GM18909 (cell line): ENCODE measurements around the gene CAPRIN1.
"Not testable (repeated sequence)": the region's sequence is repeated elsewhere in the genome, so short reads cannot be mapped to it uniquely, and the experiment has no call there.

Experiments
- ATAC-seq: cut with Tn5 transposase; IDR thresholded peaks from one replicate; pipeline ENCODE4 v1.9.1; 2021; ENCODE audit warnings: mild to moderate bottlenecking; ENCODE audit not compliant: unreplicated experiment, poor library complexity

Gene CAPRIN1

DNA sequence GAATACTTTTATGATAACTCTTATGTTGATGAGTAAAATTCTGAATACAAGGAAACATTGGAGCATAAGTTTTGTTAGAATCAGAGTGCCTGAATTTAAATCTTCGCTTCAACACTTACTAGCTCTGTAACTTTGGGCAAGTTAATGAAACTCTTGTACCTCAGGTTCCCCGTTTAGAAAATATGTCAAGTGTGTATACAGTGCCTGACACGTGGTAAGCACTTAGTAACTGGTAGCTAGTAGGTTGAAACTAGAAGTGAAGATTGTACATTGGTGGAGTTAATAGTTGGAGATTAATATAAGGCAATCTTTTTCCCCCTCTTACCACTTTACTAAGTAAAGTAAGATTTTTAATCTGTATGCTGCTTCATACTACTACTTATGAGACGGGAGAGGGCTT lies 29.1 kb downstream of the CAPRIN1 start:
- no peak for ATAC-seq

DNA sequence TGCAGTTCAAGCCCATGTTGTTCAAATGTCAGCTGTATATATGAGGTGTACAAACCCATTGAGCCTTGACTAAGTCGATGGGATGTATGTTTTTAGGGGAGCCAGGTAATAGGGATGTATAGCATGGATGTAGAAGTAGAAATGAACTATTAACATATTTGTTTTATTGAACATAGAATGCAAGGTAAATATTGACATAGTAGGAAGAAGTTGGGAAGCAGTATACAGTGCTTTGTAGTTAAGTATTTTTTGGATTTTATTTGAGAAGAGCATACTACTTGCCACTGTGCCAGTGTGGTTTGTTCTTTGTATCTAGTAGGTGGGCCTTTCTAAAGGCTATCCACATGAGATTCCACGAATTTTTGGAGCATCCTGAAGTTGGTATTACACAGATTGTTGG lies 33.1 kb downstream of the CAPRIN1 start:
- ATAC-seq = no peak

DNA sequence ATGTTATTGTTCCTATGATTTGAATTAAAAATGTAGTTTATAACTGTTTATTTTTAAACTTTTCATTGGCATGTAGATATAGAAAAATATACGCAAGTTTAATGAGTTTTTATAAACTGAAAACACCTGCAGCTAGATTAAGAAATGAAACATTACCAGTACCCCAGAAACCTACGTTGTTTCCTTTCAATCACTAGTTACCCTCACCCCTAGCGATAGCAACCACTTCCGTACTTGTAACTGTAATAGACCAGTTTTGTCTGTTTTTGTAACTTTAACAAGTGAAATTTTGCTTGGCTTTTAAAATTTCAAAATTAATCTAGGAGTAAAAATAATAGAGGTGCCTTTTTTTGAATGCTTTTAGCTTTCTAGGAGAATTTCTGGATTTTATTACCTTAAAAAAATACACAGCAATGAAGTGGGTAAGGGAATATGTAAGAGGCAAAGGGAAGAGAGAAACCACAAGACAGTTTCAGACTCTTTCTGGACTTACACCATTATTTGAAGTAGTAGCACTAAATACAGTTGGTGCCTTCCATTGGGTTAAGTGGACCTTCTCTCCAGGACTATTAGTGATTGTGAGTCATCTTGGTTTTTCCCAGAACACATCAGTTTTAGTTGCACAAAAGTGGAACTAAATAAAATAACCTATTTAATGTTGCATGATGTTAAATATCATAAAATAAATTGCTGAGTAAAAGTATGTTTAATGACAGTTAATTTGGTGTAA lies 35.2 kb downstream of the CAPRIN1 start:
- ATAC-seq = peak; percentile 61

DNA sequence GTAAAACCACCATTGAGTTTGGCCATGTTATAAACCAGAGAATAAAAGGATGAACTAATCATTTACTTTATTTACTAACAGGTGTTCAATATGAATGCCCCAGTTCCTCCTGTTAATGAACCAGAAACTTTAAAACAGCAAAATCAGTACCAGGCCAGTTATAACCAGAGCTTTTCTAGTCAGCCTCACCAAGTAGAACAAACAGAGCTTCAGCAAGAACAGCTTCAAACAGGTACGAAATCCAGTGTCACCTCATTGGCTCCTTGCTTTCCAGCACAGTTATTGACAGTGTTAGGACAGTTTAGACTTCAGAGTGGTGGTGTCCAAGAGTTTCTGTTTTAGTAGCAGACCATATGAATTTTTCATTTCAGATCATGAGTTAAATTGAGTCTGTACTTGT lies 40.3 kb downstream of the CAPRIN1 start:
- ATAC-seq = no peak

DNA sequence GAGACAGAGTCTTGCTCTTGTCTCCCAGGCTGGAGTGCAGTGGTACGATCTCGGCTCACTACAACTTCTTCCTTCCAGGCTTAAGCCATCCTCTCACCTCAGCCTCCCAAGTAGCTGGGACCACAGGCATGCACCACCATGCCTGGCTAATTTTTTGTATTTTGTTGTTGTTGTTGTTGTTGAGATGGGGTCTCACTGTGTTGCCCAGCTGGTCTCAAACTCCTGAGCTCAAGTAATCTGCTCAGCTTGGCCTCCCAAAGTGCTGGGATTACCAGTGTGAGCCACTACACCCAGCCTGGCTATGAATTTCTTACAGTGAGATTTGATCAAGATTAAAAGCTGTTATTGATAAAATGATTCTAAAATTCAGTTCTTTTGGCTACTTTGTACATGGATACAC lies 43.4 kb downstream of the CAPRIN1 start:
- ATAC-seq = not testable (repeated sequence)

DNA sequence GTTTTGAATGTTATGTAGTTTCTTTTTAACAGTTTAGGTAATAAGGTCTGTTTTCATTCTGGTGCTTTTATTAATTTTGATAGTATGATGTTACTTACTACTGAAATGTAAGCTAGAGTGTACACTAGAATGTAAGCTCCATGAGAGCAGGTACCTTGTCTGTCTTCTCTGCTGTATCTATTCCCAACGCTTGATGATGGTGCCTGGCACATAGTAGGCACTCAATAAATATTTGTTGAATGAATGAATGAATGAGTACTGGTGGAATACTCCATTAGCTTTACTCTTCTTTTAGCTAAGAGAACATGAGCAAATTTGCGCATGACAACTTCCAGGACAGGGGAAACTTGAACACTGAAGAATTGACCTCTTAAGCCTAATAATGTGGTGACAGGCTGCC lies 47.3 kb downstream of the CAPRIN1 start:
- no peak for ATAC-seq

DNA sequence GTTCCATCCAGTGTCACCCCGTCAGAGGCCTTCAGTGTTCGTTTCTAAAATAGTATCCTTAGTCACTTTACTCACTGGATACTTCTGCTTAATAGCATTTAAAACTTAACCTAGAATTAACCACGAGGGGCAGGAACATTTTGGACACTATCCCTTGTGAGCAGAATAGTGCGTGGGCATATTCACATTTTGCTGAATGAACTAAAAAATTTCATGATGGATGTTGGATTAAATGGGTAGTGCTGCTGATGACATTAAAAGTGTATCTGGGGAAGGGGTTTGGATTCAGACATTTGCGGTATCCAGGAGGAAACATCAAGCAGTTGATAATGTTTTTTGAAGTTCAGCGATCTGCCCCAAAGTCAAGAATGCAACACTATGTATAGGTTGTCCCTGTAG lies 53.1 kb downstream of the CAPRIN1 start:
- ATAC-seq = no peak

DNA sequence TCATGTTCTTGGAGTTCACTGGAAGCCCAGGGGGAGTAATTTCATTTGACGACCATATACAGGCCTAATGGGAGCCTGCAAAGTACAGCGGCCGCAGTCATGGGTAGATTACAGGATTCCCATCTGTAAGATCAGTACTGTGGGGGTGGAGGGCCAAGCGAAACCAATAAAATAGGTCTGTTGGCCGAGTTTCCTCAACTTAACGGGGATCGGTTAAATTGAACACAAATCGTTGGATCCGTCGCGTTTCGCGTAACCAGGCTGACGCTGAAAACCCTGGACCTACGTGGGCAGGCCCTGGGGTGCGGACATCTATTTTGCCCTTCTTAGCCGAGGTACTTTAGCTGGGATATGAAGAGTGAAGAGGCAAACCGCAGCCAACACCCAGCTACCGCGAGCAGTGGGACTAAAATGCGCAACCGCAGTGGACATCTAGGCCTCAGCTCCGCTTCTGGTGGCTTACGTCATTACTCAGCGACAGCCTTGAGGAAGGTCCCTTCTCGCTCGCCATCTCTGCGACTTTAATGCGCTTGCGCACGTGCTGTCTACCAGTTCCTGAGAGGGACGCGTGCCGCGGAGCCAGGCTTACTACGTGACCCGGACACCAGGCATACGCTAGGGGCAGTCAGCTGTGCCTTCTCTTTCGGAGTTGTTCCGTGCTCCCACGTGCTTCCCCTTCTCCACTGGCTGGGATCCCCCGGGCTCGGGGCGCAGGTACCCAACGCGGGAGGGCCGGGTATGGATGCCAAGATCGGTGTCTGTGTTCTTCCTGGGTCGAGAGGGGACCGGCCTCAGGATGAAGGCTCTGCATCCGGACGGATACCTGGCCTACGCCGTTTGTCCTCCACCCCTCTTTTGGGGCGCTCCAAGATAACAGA lies 53.8 kb downstream of the CAPRIN1 start, which contains the start of gene NAT10:
Gene NAT10, plus strand, starts transcription at position 551 of the 878 bp plus-strand sequence. CDS start 2,597 bp downstream, outside the sequence.
- peak; percentile 92 for ATAC-seq

DNA sequence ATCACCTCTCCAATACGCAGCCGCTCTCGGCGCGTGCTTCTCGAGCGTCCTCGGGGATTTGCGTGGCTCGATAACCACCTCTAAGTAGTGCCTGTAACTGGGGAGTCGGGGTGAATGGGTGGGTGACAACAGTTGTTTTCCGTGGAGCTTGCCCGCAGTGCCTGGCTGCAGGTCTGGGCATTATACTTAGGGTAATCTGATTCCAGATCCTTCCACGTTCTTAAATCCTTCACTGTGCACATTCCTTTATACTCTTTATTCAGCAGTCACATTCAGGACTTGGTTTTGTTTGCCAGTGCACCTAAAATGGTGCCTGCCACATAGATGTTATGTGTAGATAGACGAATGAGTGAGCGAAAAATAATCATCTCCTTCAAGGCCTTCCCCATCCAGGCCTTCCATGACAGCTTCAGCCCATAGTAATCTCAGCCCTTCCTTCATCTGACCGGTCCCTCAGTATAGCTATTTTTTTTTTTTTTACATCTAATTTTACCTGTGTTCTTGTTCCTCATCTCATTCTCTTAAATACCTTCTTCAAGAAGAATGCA lies 54.5 kb downstream of the CAPRIN1 start:
- ATAC-seq = no peak

DNA sequence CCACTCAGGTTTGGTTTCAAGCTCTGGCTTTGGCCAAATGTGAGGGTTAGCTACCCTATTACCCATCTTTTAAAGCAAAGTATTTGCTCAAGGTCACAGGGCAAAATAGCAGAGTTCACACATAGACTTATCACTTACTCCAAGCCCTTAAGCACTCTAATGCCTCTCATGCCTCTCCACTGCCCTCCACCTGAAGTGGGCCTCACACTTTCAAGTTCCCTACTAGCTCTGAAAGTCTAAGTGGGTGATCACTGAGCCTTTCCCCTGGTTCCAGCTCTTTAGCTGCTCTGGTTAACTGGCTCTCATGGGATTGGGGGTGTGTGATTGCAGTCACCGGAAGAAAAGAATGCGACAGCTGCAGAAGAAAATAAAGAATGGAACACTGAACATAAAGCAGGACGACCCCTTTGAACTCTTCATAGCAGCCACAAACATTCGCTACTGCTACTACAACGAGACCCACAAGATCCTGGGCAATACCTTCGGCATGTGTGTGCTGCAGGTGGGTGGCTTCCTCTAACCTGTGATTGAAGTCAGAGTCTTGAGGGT lies 60.3 kb downstream of the CAPRIN1 start:
- ATAC-seq = no peak

DNA sequence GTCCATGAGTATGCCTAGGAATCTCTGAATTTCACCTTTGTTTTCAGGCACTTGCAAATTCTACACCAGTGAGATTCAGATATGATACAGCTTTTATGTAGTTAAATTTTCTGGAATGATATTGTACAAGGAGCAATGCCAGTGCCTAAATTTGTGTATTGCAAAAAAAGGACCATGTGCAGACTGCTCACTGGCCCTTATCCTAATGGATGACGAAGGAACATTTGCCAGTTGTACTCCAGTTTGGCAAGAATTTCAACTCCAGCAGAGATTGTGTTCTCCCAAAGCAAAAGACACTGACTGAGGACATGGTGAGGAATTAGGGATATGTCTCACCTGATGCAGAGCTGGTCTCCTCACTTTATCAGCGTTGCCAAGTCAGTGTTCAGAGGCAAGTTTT lies 62.5 kb downstream of the CAPRIN1 start:
- no peak for ATAC-seq

DNA sequence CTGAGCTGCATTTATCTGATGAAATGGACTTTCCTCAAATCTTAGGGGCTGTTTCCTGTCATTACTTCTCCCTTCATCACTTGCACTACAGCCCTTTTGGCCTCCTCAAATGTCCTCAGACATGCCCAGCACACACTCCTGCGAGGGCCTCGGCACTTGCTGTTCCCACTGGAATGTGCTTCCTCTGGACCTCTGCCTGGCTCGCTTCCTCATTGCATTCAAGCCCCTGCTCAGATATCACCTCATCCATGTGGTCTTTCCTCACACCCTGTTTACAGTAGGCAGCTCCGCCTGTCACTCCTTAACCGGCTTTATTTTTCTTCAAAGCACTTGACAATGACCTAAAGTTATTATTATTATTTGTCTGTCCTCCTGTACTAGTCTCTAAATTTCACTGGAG lies 62.9 kb downstream of the CAPRIN1 start:
- ATAC-seq = no peak

DNA sequence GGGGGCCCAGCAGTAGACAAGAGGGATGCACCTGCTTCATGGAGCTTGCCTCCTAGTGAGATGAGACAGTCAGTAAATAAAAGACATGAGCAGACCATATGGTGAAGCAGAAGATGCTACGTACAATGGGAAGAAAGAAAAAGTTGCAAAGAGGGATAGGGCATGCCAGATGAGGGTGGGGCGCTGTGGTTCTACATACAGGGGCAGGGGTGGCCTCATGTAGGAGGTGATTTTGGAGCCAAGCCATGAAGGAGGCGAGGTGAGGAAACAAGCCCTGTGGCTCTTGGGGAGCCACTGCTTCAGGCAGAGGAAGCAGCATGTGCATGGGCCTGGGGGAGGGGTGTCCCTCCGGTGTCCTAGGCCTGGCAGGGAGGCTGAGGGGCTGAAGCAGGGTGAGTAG lies 69.1 kb downstream of the CAPRIN1 start:
- ATAC-seq = no peak

DNA sequence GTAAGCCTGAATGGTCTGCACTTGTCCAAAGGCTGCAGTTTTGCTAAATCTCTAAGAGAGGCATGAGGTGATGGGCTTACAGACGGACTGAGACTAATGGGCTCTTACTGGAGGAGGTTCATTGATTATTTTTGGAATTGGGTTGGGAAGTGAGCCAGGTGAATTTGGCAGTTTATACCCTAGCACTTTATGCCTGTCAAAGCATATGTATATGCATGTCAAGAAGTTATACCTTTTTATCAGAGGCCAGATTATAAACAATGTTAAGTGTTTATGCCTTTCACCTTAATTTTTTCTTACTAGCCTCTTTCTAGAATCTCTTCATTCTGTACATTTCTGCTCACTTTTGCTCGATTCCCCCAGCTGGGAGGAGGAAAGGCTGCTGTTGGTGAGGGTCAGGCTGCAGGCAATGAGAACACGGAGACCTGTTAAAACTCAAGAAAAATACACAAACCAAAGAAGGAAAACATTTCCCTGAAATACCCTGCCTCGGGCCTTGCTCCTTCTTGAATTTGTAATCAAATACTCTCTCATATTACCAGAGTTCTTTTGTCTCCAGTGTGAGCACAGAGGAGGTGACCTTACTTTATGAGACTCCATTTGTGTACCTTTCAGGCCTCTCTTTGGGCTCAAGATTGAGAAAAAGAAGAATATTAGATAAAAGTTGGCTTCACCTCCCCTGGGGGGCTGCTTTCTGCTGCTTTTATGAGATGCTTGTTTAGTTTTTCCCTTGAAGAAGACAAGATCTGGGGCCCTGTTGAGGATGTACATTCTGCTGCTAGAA lies 73.5 kb downstream of the CAPRIN1 start:
- no peak for ATAC-seq

DNA sequence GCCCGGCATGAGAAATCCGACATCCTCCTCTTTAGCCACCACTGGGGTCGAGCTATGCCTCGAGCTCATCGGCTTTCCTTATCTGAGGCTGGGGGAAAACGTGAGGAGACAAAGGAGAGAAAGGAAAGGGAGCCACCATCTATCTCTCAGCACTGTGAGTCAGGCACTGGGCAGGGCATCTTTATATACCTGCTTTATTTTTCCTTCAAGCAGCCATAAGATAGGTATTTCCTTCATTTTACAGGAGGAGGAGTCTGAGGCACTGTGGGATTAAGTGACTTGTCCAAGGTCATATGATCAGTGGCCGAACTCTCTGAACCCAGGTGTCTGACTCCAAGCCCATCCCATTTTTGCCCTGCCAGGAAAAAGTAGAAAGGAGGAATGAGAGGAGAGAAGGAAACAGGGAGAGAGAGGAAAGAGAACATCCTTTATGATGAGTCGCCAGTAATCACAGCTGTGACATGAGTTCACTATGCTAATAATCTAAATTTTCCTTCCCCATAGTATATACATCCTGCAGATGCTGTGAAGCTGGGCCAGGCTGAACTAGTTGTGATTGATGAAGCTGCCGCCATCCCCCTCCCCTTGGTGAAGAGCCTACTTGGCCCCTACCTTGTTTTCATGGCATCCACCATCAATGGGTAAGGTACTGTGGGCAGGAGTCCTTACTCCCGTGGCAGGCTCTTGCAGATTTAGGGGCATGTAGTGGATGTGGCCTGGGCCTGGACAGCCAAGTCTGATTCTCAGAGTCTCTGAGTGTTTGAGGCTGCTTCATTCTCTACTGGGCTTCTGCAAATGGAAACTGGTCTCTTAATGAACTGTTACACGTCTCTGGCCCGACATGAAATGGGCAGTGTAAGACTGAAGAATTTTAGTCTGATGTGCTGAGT lies 75.7 kb downstream of the CAPRIN1 start:
- ATAC-seq = no peak

DNA sequence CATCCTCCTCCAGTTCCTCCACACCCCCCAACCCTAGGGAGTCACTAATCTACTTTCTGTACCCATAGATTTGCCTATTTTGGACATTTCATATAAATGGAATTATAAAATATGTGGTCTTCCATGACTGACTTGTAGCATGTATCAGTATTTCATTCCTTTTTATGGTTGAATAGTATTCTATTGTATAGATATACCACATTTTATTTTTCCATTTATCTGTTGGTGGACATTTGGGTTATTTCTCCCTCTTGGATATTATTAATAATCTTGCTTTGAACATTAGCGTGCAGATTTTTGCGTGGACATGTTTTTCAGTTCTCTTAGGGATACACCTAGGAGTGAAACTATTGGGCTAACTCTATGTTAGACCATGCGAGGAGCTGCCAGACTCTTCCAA lies 77.3 kb downstream of the CAPRIN1 start:
- ATAC-seq = no peak

DNA sequence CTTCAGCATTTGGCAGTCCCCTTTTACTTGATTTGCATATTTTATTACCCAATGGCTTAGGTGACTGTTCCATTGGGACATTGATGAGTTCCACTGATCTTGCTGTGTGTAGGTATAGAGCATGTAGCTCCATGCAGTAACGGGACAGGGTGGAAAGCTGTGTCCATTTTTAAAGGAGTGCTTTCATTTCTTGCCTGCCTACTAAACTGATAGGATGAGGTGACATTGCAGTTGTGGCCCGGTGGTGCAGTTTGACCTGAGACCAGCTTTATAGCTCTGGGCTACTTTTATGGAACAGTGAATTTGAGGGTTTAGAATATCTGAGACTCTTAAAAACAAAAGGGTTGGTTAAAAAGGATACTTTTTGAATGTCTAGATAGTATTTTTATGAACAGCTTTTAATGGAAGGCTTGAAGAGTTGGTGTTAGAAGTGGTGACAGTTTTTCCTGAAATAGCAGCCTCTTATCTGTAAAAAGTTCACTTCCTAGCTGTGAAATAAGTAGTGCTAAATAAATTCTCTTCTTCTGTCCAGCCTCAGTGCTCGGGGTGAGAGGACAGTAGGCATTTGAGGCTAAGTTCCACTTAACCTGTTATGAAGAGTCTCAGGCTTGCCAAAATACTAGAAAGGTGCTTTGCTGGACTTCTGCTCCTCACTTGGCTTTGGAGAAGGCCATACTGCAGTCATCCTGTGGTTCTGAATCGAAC lies 80.9 kb downstream of the CAPRIN1 start:
- ATAC-seq = no peak

DNA sequence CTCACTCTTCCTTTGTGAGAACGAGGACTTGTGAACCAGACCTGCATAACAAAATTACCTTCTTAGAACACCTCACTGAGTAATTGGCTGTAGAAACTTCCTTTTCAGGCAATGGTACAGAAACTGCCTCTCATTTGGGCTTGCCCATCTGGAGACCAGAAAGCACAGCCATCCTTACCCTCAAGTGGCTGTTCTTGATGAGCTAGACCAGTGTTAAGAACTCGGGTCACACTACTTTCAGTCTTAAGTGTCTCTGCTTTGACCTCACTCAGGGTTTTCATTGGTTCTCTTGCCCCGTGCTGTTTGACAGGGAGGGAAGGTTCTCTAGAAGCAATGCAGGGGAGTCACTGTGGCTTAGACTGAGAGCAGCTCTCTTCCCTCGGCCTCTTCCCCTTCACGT lies 83.2 kb downstream of the CAPRIN1 start:
- no peak for ATAC-seq

DNA sequence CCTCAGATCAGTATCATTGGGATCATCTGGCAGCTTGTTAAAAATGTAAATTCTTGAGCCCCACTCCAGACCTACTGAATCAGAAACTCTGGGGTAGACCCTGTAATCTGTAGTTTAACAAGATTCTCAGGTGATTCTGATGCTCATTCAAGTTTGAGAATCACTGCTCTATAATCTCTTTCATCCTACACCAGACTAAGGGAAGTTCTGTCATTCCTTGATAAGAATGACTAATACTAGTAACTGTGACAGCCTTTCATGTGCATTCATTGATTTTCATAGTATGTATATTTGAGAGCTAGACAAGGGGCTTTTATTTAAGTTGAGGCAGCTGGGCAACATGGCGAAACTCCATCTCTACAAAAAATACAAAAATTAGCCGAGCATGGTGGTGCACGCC lies 83.9 kb downstream of the CAPRIN1 start:
- no peak for ATAC-seq
